IPS-20b (cell line): ENCODE results near the gene EOLA1.
"Not testable (repeated sequence)": the region's sequence is repeated elsewhere in the genome, so short reads cannot be mapped to it uniquely, and the experiment has no call there.

Experiments
- H3K27ac ChIP-seq: one replicate; pipeline ENCODE4 v1.5.1; 2013; ENCODE audit warnings: low read length
- H3K27me3 ChIP-seq: 2 replicates; pipeline ENCODE4 v1.6.1; 2013; ENCODE audit warnings: mild to moderate bottlenecking, low read length, inconsistent platforms; ENCODE audit not compliant: insufficient read depth
- H3K36me3 ChIP-seq: 2 replicates; pipeline ENCODE4 v1.6.1; 2013; ENCODE audit warnings: low read depth, mild to moderate bottlenecking, inconsistent platforms, low read length, moderate library complexity; ENCODE audit not compliant: insufficient read depth
- H3K4me1 ChIP-seq: 2 replicates; pipeline ENCODE4 v1.6.1; 2013; ENCODE audit warnings: mild to moderate bottlenecking, control low read depth, inconsistent platforms, low read length, moderate library complexity; ENCODE audit not compliant: insufficient read depth
- H3K4me3 ChIP-seq: 2 replicates; pipeline ENCODE4 v1.5.1; 2013; ENCODE audit warnings: mild to moderate bottlenecking, low read length, inconsistent platforms
- H3K9ac ChIP-seq: 2 replicates; pipeline ENCODE4 v1.6.1; 2013; ENCODE audit warnings: low read depth, mild to moderate bottlenecking, inconsistent platforms, low read length, moderate library complexity
- H3K9me3 ChIP-seq: 2 replicates; pipeline ENCODE4 v1.6.1; 2013; ENCODE audit warnings: mild to moderate bottlenecking, low read depth, low read length, inconsistent platforms; ENCODE audit not compliant: insufficient read depth

Gene EOLA1

GRCh38 chrX:149533999-149534398 lies 6.8 kb upstream of the EOLA1 start:
- not testable (repeated sequence) for H3K4me3 ChIP-seq, H3K9me3 ChIP-seq, H3K4me1 ChIP-seq, H3K27ac ChIP-seq, H3K27me3 ChIP-seq, H3K36me3 ChIP-seq, H3K9ac ChIP-seq

- not testable (repeated sequence) for H3K4me1 ChIP-seq, H3K27me3 ChIP-seq, H3K9ac ChIP-seq, H3K9me3 ChIP-seq, H3K4me3 ChIP-seq, H3K27ac ChIP-seq, H3K36me3 ChIP-seq
Measured at GRCh38 chrX:149534926-149535602, 5.7 kb upstream of the EOLA1 start.

- not testable (repeated sequence) for H3K4me3 ChIP-seq, H3K27ac ChIP-seq, H3K9ac ChIP-seq, H3K27me3 ChIP-seq, H3K4me1 ChIP-seq, H3K9me3 ChIP-seq, H3K36me3 ChIP-seq
Measured at GRCh38 chrX:149537474-149537873, 3.3 kb upstream of the EOLA1 start.

GRCh38 chrX:149539283-149540130 lies 1.3 kb upstream of the EOLA1 start:
- peak overlapping the region; percentile 77 for H3K4me3 ChIP-seq
- no peak overlapping the region for H3K27ac ChIP-seq
- H3K27me3 ChIP-seq: peaks cover 7% of the 10 kb centered on the region; the same call in 1 of the 2 replicates
- H3K36me3 ChIP-seq: no peaks in the 10 kb centered on the region
- no peaks in the 10 kb centered on the region for H3K9me3 ChIP-seq
- H3K9ac ChIP-seq: no peak overlapping the region; the same call in 1 of the 2 replicates
- peaks cover 3% of the 10 kb centered on the region; the same call in 1 of the 2 replicates for H3K4me1 ChIP-seq

GRCh38 chrX:149540131-149540620 lies 636 bp upstream of the EOLA1 start:
- H3K9ac ChIP-seq: no peak overlapping the region; the same call in 1 of the 2 replicates

GRCh38 chrX:149541521-149542047 lies 772 bp downstream of the EOLA1 start:
- no peaks in the 10 kb centered on the region for H3K9me3 ChIP-seq
- H3K27ac ChIP-seq: no peak overlapping the region
- H3K36me3 ChIP-seq: no peaks in the 10 kb centered on the region
- H3K27me3 ChIP-seq: peaks cover 7% of the 10 kb centered on the region; the same call in 1 of the 2 replicates
- H3K9ac ChIP-seq: peak overlapping the region; percentile 37; the same call in 1 of the 2 replicates
- peaks cover 3% of the 10 kb centered on the region; the same call in 1 of the 2 replicates for H3K4me1 ChIP-seq
- H3K4me3 ChIP-seq: peak overlapping the region; percentile 83

More at GRCh38 chrX:149540131-149540620, 636 bp upstream of the EOLA1 start:
- peaks cover 3% of the 10 kb centered on the region; the same call in 1 of the 2 replicates for H3K4me1 ChIP-seq
- no peaks in the 10 kb centered on the region for H3K36me3 ChIP-seq
- H3K9me3 ChIP-seq: no peaks in the 10 kb centered on the region
- H3K4me3 ChIP-seq: peak overlapping the region; percentile 83
- no peak overlapping the region for H3K27ac ChIP-seq
- peaks cover 7% of the 10 kb centered on the region; the same call in 1 of the 2 replicates for H3K27me3 ChIP-seq

- not testable (repeated sequence) for H3K27ac ChIP-seq, H3K36me3 ChIP-seq, H3K4me3 ChIP-seq, H3K4me1 ChIP-seq, H3K9ac ChIP-seq, H3K9me3 ChIP-seq, H3K27me3 ChIP-seq
Measured at GRCh38 chrX:149545545-149546543, 5.0 kb downstream of the EOLA1 start.

GRCh38 chrX:149546962-149547361 lies 6.2 kb downstream of the EOLA1 start:
- H3K4me1 ChIP-seq, H3K27me3 ChIP-seq, H3K27ac ChIP-seq, H3K4me3 ChIP-seq, H3K36me3 ChIP-seq, H3K9me3 ChIP-seq, H3K9ac ChIP-seq: not testable (repeated sequence)

- not testable (repeated sequence) for H3K27ac ChIP-seq, H3K36me3 ChIP-seq, H3K9ac ChIP-seq, H3K9me3 ChIP-seq, H3K4me3 ChIP-seq, H3K27me3 ChIP-seq, H3K4me1 ChIP-seq
Measured at GRCh38 chrX:149547782-149548181, 7.0 kb downstream of the EOLA1 start.

- not testable (repeated sequence) for H3K4me3 ChIP-seq, H3K4me1 ChIP-seq, H3K36me3 ChIP-seq, H3K27ac ChIP-seq, H3K9ac ChIP-seq, H3K27me3 ChIP-seq, H3K9me3 ChIP-seq
Measured at GRCh38 chrX:149549701-149550100, 8.9 kb downstream of the EOLA1 start, which contains the start of gene HSFX3. Gene HSFX3, minus strand, starts transcription at chrX:149549924. Its CDS starts 72 bp downstream, at chrX:149549852.

GRCh38 chrX:149550454-149550853 lies 9.6 kb downstream of the EOLA1 start:
- not testable (repeated sequence) for H3K4me3 ChIP-seq, H3K9ac ChIP-seq, H3K4me1 ChIP-seq, H3K36me3 ChIP-seq, H3K27me3 ChIP-seq, H3K27ac ChIP-seq, H3K9me3 ChIP-seq
